ENCODE results near the gene MINDY1. TPM values are rescaled to one million over a fixed set of nuclear protein-coding genes. Genes with fewer than 3 reads are reported as not detected.

Gene MINDY1
- total RNA-seq = 10 to 100 TPM; 10.9 to 22.6 TPM

- peak within 1 kb of the TSS; percentile 98 for H3K27ac Mint-ChIP-seq
- H3K27me3 Mint-ChIP-seq = no peaks in the 10 kb centered on the region
- no peaks in the 10 kb centered on the region for H3K9me3 Mint-ChIP-seq
- peak within 1 kb of the TSS; percentile 93 for H3K4me3 Mint-ChIP-seq
- peaks cover 14% of the 10 kb centered on the region for H3K36me3 Mint-ChIP-seq (ENCODE audit: low read depth)
- H3K4me1 Mint-ChIP-seq = peaks cover 28% of the 10 kb centered on the region
- peak; percentile 49 for ATAC-seq (replicated peaks)
Measured at GRCh38 chr1:151006327-151007052, at the start of gene MINDY1. MINDY1 (minus strand) TSS chr1:151006902; CDS start chr1:151002617, 4,285 bp downstream.

- H3K36me3 Mint-ChIP-seq (ENCODE audit: low read depth) = peaks cover 85% of the 10 kb centered on the region
- H3K27ac Mint-ChIP-seq = peak overlapping the region; percentile 99
- H3K4me1 Mint-ChIP-seq = peaks cover 24% of the 10 kb centered on the region
- no peaks in the 10 kb centered on the region for H3K9me3 Mint-ChIP-seq
- ATAC-seq (replicated peaks) = no peak
- no peaks in the 10 kb centered on the region for H3K27me3 Mint-ChIP-seq
- H3K4me3 Mint-ChIP-seq = peak overlapping the region; percentile 97
Measured at GRCh38 chr1:151056149-151056548, 49.4 kb upstream of the MINDY1 start.

DNA sequence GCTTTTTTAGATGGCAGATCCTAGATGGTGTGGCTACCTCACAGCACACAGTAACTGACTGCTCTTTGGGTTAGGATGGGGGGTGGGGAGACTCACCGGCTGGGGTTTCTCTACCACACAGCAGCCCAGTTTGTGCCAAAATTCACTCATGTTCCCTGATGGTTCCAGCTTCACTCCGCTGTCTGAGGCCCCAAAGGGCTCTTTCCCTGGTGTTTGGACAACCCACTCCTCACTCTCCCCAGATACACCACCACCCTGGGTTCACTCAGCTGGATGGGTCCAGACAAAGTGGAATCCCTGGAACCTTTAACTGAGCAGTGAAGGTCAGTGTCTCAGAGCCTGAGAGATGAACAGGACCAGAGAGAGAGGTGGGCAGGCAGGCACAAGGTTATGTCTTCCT lies 48.9 kb upstream of the MINDY1 start:
- peak overlapping the region; percentile 97 for H3K4me3 Mint-ChIP-seq

DNA sequence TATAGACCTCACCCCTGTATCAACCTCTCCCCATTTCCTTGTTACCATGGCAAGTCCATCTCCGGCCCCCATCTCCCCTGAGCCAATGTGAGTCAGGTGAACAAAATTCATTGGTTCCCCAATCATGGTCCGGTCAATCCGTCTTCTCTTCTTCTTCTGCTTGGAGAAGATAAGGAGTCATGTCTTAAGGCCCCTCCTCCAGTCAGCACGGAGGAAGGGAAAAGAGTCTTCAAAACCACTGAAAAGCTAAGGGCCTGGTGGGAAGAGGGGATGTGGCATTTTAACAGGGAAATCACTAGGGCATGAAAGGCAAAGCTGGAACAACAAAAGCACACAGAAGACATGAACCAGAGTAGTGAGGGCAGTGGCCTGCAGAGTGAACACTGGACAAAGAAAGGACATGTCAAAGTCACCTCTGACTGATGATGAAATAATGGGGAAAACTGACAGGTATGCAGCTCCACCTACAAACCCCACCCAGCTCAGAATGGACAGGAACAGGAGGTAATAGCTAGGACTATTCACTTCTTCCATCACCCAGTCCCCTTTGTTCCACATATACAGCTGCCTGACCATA lies 48.4 kb upstream of the MINDY1 start:
- Mint-ChIP-seq H3K9me3 (no peaks in the 10 kb centered on the region), H3K4me1 (peaks cover 23% of the 10 kb centered on the region), H3K4me3 (peak overlapping the region; percentile 97), H3K27me3 (no peaks in the 10 kb centered on the region), H3K27ac (peak overlapping the region; percentile 99), H3K36me3 (ENCODE audit: low read depth) (peaks cover 96% of the 10 kb centered on the region)
- no peak for ATAC-seq (replicated peaks)

More for the DNA sequence above, 48.9 kb upstream of the MINDY1 start:
- Mint-ChIP-seq H3K27ac (peak overlapping the region; percentile 99), H3K36me3 (ENCODE audit: low read depth) (peaks cover 91% of the 10 kb centered on the region), H3K9me3 (no peaks in the 10 kb centered on the region), H3K4me1 (peaks cover 23% of the 10 kb centered on the region), H3K27me3 (no peaks in the 10 kb centered on the region)
- ATAC-seq (replicated peaks) = no peak

- no peaks in the 10 kb centered on the region for H3K27me3 Mint-ChIP-seq
- H3K4me3 Mint-ChIP-seq = no peak overlapping the region
- ATAC-seq (replicated peaks) = no peak
- peaks cover 68% of the 10 kb centered on the region for H3K36me3 Mint-ChIP-seq (ENCODE audit: low read depth)
- H3K9me3 Mint-ChIP-seq = no peaks in the 10 kb centered on the region
- peaks cover 24% of the 10 kb centered on the region for H3K4me1 Mint-ChIP-seq
- peak overlapping the region; percentile 80 for H3K27ac Mint-ChIP-seq
Measured at GRCh38 chr1:151051356-151052009, 44.8 kb upstream of the MINDY1 start.

DNA sequence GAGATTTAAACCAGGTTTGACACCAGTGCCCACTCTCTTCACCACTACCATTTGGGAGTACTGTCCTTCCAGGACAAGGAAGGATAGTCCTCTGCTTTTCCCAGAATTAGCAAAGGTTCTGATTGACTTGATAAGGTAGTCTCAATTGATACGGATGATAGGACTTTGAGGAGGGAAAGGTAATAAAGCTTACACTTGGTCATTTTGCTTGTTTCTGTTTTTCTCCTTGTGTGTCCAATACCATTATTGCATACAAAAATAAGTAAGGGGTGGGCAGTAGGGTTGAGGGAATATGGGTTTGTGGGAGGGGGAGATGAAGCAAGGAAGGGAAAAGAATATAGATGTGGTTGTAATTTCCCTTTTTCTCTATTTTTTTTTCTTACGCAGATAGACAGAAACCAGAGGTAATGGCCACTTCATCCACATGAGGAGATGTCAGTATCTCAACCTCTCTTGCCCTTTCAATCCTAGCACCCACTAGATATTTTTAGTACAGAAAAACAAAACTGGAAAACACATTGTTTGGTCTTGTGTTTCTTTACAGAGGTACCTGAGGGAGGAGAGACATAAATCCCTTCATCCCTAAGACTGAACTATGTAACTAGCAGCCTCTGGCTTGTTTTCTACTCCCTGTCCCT lies 43.5 kb upstream of the MINDY1 start:
- H3K36me3 Mint-ChIP-seq (ENCODE audit: low read depth) = peaks cover 55% of the 10 kb centered on the region
- no peak for ATAC-seq (replicated peaks)
- H3K27me3 Mint-ChIP-seq = no peaks in the 10 kb centered on the region
- H3K4me1 Mint-ChIP-seq = peaks cover 14% of the 10 kb centered on the region
- no peak overlapping the region for H3K4me3 Mint-ChIP-seq
- no peaks in the 10 kb centered on the region for H3K9me3 Mint-ChIP-seq
- peak overlapping the region; percentile 9 for H3K27ac Mint-ChIP-seq

- H3K4me3 Mint-ChIP-seq = peak overlapping the region; percentile 89
- H3K36me3 Mint-ChIP-seq (ENCODE audit: low read depth) = peaks cover 48% of the 10 kb centered on the region
- H3K27me3 Mint-ChIP-seq = no peaks in the 10 kb centered on the region
- H3K27ac Mint-ChIP-seq = peak overlapping the region; percentile 9
- H3K4me1 Mint-ChIP-seq = peaks cover 8% of the 10 kb centered on the region
- H3K9me3 Mint-ChIP-seq = no peaks in the 10 kb centered on the region
- ATAC-seq (replicated peaks) = no peak
Measured at GRCh38 chr1:151049458-151049857, 42.8 kb upstream of the MINDY1 start.

GRCh38 chr1:151048645-151049032 lies 41.9 kb upstream of the MINDY1 start:
- Mint-ChIP-seq H3K36me3 (ENCODE audit: low read depth) (peaks cover 40% of the 10 kb centered on the region), H3K9me3 (no peaks in the 10 kb centered on the region), H3K4me3 (peak overlapping the region; percentile 89), H3K27ac (peak overlapping the region; percentile 84), H3K27me3 (no peaks in the 10 kb centered on the region), H3K4me1 (peaks cover 8% of the 10 kb centered on the region)
- ATAC-seq (replicated peaks) = no peak

DNA sequence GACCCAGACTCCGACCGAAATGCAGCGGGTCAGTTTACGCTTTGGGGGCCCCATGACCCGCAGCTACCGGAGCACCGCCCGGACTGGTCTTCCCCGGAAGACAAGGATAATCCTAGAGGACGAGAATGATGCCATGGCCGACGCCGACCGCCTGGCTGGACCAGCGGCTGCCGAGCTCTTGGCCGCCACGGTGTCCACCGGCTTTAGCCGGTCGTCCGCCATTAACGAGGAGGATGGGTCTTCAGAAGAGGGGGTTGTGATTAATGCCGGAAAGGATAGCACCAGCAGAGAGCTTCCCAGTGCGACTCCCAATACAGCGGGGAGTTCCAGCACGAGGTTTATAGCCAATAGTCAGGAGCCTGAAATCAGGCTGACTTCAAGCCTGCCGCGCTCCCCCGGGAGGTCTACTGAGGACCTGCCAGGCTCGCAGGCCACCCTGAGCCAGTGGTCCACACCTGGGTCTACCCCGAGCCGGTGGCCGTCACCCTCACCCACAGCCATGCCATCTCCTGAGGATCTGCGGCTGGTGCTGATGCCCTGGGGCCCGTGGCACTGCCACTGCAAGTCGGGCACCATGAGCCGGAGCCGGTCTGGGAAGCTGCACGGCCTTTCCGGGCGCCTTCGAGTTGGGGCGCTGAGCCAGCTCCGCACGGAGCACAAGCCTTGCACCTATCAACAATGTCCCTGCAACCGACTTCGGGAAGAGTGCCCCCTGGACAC lies 41.4 kb upstream of the MINDY1 start:
- Mint-ChIP-seq H3K36me3 (ENCODE audit: low read depth) (peaks cover 34% of the 10 kb centered on the region), H3K27me3 (no peaks in the 10 kb centered on the region), H3K9me3 (no peaks in the 10 kb centered on the region), H3K27ac (peak overlapping the region; percentile 84), H3K4me3 (peak overlapping the region; percentile 89), H3K4me1 (peaks cover 10% of the 10 kb centered on the region)
- peak; percentile 71 for ATAC-seq (replicated peaks)

GRCh38 chr1:151047591-151047924 lies 40.9 kb upstream of the MINDY1 start, which contains the start of gene C1orf56:
C1orf56 (plus strand) TSS chr1:151047751; CDS start chr1:151047848, 97 bp downstream.
- Mint-ChIP-seq H3K36me3 (ENCODE audit: low read depth) (peaks cover 29% of the 10 kb centered on the region), H3K27ac (peak within 1 kb of the TSS; percentile 84), H3K27me3 (no peaks in the 10 kb centered on the region), H3K4me1 (peaks cover 15% of the 10 kb centered on the region), H3K9me3 (no peaks in the 10 kb centered on the region), H3K4me3 (peak within 1 kb of the TSS; percentile 89)
- ATAC-seq (replicated peaks) = peak; percentile 79

DNA sequence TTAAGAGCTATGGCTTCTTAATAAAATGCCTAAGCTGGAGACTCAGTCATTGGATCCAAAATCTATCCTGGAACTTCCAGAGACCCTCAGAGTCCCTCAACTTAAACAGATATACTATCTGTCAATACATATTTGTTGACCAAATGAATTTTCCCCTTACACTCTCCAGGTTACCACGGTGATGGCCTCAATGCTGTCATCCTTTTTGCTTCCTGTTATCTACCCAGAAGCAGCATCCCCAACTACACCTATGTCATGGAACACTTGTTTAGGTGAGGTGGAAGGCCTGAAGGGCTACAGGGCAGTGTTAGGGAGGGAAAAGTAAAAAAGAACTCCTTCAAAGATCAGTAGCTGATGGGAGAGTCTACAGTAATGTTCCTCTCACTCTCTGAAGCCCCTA lies 36.5 kb upstream of the MINDY1 start:
- Mint-ChIP-seq H3K36me3 (ENCODE audit: low read depth) (no peaks in the 10 kb centered on the region), H3K4me1 (peaks cover 15% of the 10 kb centered on the region), H3K9me3 (no peaks in the 10 kb centered on the region), H3K27me3 (no peaks in the 10 kb centered on the region), H3K4me3 (no peak overlapping the region), H3K27ac (peak overlapping the region; percentile 12)
- ATAC-seq (replicated peaks) = peak; percentile 47

DNA sequence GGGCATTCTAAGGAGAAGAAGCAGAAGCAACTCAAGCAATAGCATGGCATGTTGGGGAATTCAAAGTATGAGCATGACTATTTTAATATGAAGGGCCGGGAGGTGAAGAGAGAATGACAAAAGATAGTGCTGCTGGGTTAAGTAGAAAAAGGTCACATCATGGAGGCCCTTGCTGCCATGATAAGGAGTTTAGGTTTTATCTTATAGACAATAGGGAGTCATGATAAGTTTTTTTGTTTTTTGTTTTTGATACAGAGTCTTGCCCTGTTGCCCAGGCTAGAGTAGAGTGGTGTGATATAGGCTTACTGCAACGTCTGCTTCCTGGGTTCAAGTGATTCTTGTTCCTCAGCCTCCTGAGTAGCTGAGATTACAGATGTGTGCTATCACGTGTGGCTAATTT lies 32.8 kb upstream of the MINDY1 start:
- no peaks in the 10 kb centered on the region for H3K27me3 Mint-ChIP-seq
- H3K4me3 Mint-ChIP-seq = no peak overlapping the region
- ATAC-seq (replicated peaks) = no peak
- no peaks in the 10 kb centered on the region for H3K9me3 Mint-ChIP-seq
- H3K27ac Mint-ChIP-seq = no peak overlapping the region
- H3K36me3 Mint-ChIP-seq (ENCODE audit: low read depth) = peaks cover 12% of the 10 kb centered on the region
- peaks cover 10% of the 10 kb centered on the region for H3K4me1 Mint-ChIP-seq

- Mint-ChIP-seq H3K27me3 (no peaks in the 10 kb centered on the region), H3K27ac (no peak overlapping the region), H3K4me1 (peaks cover 4% of the 10 kb centered on the region), H3K36me3 (ENCODE audit: low read depth) (peaks cover 24% of the 10 kb centered on the region), H3K4me3 (no peak overlapping the region), H3K9me3 (no peaks in the 10 kb centered on the region)
- no peak for ATAC-seq (replicated peaks)
Measured at GRCh38 chr1:151037032-151037431, 30.3 kb upstream of the MINDY1 start.

- H3K9me3 Mint-ChIP-seq = no peaks in the 10 kb centered on the region
- peaks cover 4% of the 10 kb centered on the region for H3K4me1 Mint-ChIP-seq
- ATAC-seq (replicated peaks) = no peak
- H3K36me3 Mint-ChIP-seq (ENCODE audit: low read depth) = peaks cover 27% of the 10 kb centered on the region
- no peaks in the 10 kb centered on the region for H3K27me3 Mint-ChIP-seq
- H3K27ac Mint-ChIP-seq = peak within 1 kb of the TSS; percentile 7
- no peak within 1 kb of the TSS for H3K4me3 Mint-ChIP-seq
Measured at GRCh38 chr1:151036356-151036755, 29.7 kb upstream of the MINDY1 start, which contains the start of gene BNIPL. BNIPL (plus strand) TSS chr1:151036586; CDS start chr1:151036726, 140 bp downstream.
